ENCODE data around the gene FKBP1A.

DNA sequence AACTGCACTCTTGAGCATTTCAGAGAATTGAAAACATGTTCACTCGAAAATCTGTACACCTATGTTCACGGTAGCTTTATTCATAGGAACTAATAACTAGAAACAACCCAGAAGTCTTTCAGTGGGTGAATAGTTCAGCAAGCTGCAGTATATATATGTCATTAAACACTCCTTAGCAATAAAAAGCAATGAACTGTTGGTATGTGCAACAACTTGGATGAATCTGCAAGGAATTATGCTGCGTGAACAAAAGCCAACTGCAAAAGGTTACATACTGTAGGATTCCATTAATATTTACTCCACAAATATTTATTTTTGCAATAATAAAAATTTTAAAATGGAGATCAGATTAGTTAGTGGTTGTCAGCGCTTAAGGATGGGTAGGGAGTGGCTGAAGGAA is 22.1 kb upstream of the FKBP1A start:
- TF ChIP-seq, protein P1, sequence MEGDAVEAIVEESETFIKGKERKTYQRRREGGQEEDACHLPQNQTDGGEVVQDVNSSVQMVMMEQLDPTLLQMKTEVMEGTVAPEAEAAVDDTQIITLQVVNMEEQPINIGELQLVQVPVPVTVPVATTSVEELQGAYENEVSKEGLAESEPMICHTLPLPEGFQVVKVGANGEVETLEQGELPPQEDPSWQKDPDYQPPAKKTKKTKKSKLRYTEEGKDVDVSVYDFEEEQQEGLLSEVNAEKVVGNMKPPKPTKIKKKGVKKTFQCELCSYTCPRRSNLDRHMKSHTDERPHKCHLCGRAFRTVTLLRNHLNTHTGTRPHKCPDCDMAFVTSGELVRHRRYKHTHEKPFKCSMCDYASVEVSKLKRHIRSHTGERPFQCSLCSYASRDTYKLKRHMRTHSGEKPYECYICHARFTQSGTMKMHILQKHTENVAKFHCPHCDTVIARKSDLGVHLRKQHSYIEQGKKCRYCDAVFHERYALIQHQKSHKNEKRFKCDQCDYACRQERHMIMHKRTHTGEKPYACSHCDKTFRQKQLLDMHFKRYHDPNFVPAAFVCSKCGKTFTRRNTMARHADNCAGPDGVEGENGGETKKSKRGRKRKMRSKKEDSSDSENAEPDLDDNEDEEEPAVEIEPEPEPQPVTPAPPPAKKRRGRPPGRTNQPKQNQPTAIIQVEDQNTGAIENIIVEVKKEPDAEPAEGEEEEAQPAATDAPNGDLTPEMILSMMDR (IDR thresholded peaks at IDR 0.05), result no peak
- no peak for TF ChIP-seq POLR2A (IDR thresholded peaks at IDR 0.05)

Data from adrenal gland (tissue), 5 donors.